HEK293 (cell line): ENCODE measurements around the gene BAIAP2.

ENCODE experiments used
- ATF2 ChIP-seq: fragments of 450-650 bp; formaldehyde crosslinking; IDR thresholded peaks from 2 replicates; pipeline ENCODE4 v1.5.1; 2016; ENCODE audit warnings: missing biosample characterization, missing genetic modification characterization, low read depth
- HOXA7 ChIP-seq: sonication (generic); formaldehyde crosslinking; IDR thresholded peaks from 2 replicates; pipeline ENCODE4 v1.8.1; 2022; ENCODE audit warnings: missing genetic modification reagents, borderline replicate concordance
- KLF16 ChIP-seq: fragments of 450-650 bp; formaldehyde crosslinking; IDR thresholded peaks from 2 replicates; pipeline ENCODE4 v1.5.1; 2017; ENCODE audit warnings: missing biosample characterization, missing genetic modification characterization
- MYNN ChIP-seq: fragments of 450-650 bp; formaldehyde crosslinking; IDR thresholded peaks from 2 replicates; pipeline ENCODE4 v1.5.1; 2016; ENCODE audit warnings: missing biosample characterization, missing genetic modification characterization, borderline replicate concordance
- ZBTB17 ChIP-seq: fragments of 450-650 bp; formaldehyde crosslinking; IDR thresholded peaks from 2 replicates; pipeline ENCODE4 v1.5.1; 2016; ENCODE audit warnings: missing biosample characterization, missing genetic modification characterization
- ZBTB8A ChIP-seq: fragments of 450-650 bp; formaldehyde crosslinking; IDR thresholded peaks from 2 replicates; pipeline ENCODE4 v1.5.1; 2016; ENCODE audit warnings: missing biosample characterization, missing genetic modification characterization
- ZNF274 ChIP-seq, 2 experiments: fragments of 200-500 bp in 1 of 2; fragments of 450-650 bp in 1 of 2; sonication (Bioruptor generic) in 1 of 2; formaldehyde crosslinking in 1 of 2; IDR thresholded peaks; 2 replicates each; pipeline versions ENCODE4 v1.5.1 to v1.6.1; 2014 to 2016; ENCODE audit warnings: borderline replicate concordance in 1 of 2, inconsistent platforms in 1 of 2, low read length in 1 of 2, missing biosample characterization in 1 of 2, missing genetic modification characterization in 1 of 2
- ZNF48 ChIP-seq: fragments of 450-650 bp; formaldehyde crosslinking; IDR thresholded peaks from 2 replicates; pipeline ENCODE4 v1.5.1; 2016; ENCODE audit warnings: missing biosample characterization, missing genetic modification characterization
- ZNF549 ChIP-seq: fragments of 450-650 bp; IDR thresholded peaks from 2 replicates; pipeline ENCODE4 v1.5.1; 2018; ENCODE audit warnings: missing biosample characterization, missing genetic modification characterization, mild to moderate bottlenecking, inconsistent platforms, moderate library complexity
- ZNF571 ChIP-seq: fragments of 450-650 bp; formaldehyde crosslinking; IDR thresholded peaks from 2 replicates; pipeline ENCODE4 v1.5.0; 2017; ENCODE audit warnings: missing biosample characterization, missing genetic modification characterization
- ZNF830 ChIP-seq: fragments of 450-650 bp; IDR thresholded peaks from 2 replicates; pipeline ENCODE4 v1.5.0; 2018; ENCODE audit warnings: missing biosample characterization, missing genetic modification characterization, low read depth, mild to moderate bottlenecking, moderate library complexity
- ZNF843 ChIP-seq: fragments of 450-650 bp; formaldehyde crosslinking; IDR thresholded peaks from 2 replicates; pipeline ENCODE4 v1.5.1; 2016; ENCODE audit warnings: missing biosample characterization, missing genetic modification characterization
- TF ChIP-seq, protein P1 (sequence below): fragments of 450-650 bp; formaldehyde crosslinking; IDR thresholded peaks from 2 replicates; pipeline ENCODE4 v1.5.1; 2016; ENCODE audit warnings: missing biosample characterization, missing genetic modification characterization

DNA sequence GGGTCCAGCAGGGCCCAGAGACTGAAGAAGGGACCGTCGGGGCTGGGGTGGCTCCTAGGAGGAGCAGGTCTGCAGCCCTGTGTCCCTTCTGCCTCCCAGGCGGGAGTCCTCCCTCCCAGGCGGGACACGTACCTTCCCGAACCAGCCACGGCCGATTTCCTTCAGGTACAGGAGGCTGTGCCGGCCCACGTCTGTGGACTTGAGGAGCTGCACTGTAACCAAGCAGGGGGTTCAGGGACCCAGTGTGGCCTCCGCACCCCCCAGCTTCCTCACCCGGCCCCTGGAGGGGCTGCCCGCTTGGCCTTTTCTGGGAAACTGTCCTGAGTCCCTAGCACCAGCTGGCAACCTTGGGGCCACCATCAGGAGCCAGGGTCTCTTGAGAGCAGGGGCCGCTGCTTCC lies 93.4 kb downstream of the BAIAP2 start:
- TF ChIP-seq, protein P1, sequence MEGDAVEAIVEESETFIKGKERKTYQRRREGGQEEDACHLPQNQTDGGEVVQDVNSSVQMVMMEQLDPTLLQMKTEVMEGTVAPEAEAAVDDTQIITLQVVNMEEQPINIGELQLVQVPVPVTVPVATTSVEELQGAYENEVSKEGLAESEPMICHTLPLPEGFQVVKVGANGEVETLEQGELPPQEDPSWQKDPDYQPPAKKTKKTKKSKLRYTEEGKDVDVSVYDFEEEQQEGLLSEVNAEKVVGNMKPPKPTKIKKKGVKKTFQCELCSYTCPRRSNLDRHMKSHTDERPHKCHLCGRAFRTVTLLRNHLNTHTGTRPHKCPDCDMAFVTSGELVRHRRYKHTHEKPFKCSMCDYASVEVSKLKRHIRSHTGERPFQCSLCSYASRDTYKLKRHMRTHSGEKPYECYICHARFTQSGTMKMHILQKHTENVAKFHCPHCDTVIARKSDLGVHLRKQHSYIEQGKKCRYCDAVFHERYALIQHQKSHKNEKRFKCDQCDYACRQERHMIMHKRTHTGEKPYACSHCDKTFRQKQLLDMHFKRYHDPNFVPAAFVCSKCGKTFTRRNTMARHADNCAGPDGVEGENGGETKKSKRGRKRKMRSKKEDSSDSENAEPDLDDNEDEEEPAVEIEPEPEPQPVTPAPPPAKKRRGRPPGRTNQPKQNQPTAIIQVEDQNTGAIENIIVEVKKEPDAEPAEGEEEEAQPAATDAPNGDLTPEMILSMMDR (tag by site-specific recombination) = no peak
- TF ChIP-seq ZBTB17 (tag by site-specific recombination) (no peak), ZBTB8A (tag by site-specific recombination) (no peak), ZNF830 (tag by site-specific recombination) (no peak), KLF16 (tag by site-specific recombination) (no peak), ZNF274 (IDR thresholded peaks at IDR 0.05; ENCODE audit: low read length) (no peak), ZNF274 (tag by site-specific recombination; IDR thresholded peaks at IDR 0.05; ENCODE audit: borderline replicate concordance) (no peak), ZNF571 (no peak), ZNF48 (tag by site-specific recombination) (no peak), ZNF843 (tag by site-specific recombination) (no peak), HOXA7 (no peak), ATF2 (tag by site-specific recombination) (no peak), MYNN (tag by site-specific recombination) (no peak), ZNF549 (tag by site-specific recombination) (no peak)
